ENCODE results near the gene HLA-C.
"Not testable (repeated sequence)": the region's sequence is repeated elsewhere in the genome, so short reads cannot be mapped to it uniquely, and the experiment has no call there.

HLA-C gene

DNA sequence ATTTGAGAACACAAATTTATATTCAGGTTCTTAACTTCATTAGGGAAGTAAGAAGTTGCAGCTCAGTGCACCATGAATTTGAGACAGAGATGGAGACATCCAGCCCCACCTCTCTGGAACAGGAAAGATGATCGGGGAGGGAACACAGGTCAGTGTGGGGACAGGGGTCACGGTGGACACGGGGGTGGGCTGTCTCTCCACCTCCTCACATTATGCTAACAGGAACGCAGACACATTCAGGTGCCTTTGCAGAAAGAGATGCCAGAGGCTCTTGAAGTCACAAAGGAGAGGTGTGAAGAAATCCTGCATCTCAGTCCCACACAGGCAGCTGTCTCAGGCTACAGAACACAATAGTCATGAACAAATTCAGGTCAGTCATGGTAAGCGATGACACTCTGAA lies 3.1 kb downstream of the HLA-C start:
- DNase-seq: no peak

DNA sequence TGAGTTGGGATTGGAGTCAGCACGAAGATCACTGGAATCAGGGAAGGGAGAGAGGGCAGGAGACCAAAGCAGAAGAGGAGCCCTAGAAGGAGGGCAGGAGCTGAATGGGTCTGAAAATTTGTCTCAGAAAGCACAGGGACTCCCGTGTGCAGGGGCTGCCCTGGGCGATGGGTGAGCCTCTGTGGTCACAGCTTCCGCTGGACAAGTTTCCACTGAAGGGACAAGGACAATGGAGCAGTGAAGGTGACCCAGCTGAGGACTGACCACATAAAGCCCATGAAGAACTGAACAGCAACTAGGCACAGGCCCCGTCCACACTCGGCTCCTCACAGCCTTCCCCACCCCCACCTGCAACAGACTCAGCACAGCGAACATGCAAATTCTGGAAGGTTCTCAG lies 3.5 kb downstream of the HLA-C start:
- DNase-seq: no peak

DNA sequence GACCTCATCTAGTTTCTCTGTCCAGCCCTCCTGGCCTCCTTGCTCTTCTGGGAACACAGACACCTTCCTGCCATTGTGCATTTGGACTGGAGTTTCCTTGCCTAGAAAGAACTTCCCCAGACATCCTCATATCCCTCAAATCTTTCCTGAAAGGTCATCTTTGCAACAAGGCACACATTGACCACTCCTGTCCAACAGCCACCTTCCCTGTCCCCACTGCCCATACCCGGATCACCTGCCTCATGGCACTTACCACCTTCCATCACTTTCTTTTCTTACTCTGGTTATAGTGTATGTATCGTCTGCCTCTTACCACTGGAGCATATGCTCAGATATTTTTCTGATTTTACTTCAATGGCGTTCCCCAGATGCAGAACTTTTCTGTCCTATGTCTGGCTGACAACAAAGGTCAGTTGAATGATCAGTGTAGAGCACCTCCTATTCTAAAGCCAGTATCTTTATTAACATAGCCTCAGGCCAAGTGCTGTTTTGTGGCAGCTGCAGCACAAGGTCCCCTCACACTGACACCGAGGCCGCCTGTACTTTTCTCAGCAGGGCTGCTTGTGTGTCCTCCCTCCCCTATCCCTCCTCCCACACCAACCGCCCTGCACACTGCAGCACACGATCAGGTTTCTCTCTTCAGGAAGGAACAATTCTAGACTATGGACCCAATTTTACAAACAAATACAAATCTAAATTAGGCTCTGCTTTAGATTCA lies 4.1 kb downstream of the HLA-C start:
- peak; percentile 90 for DNase-seq

DNA sequence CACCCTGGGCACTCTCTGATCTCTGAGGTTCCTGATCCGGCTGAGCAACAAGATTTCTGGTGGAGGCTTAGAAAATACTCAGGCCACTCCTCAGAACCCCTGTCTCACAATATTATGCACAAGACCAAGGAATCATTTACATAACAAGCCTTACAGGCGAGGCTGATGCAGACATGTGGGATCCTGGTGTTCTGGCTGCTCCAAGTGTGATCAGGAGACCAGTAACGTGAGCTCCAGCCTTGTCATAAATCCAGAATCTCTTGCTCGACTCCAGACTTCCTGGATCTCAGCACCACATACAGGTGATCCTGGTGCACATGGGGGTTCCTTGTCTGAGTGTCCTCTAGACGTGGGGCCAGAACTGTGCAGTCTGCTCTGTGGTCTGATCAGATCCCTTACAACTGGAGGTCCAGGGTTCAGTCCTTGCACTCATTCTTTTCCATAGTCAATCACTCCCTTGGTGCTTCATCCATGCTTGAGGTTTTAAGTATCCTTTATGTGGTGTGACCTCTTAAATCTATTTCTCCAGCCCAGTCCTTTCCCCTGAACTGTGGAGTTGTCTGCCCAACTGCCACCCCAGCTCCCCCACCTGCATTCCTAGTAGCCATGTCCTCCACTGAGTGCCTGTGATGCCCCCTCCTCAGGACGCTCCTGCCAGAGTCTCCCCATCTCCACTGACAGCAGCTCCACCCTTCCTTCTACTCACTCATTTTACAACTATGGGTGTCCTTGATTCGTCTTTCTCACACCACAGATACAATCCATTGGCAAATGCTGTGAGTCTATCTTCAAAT lies 5.1 kb downstream of the HLA-C start:
- DNase-seq: no peak

DNA sequence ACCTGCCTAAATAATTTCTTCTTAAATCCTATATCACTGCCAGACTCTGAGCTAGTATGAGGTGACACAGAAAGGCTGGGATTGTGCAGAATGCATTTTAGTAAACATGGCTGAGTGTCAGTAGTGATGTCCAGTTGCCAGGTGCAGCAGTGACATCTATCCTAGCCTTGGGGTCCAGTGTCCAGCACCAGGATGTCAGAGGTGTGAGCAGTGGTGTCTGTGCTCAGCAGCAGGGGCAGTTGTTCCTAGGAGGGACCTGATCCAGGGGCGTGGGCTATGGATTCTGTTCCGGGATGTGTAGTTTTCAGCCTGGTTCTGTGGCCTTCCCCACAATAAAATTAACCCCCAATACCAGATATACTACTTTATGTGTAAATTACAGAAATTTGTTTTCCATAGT lies 6.0 kb downstream of the HLA-C start:
- DNase-seq: no peak

DNA sequence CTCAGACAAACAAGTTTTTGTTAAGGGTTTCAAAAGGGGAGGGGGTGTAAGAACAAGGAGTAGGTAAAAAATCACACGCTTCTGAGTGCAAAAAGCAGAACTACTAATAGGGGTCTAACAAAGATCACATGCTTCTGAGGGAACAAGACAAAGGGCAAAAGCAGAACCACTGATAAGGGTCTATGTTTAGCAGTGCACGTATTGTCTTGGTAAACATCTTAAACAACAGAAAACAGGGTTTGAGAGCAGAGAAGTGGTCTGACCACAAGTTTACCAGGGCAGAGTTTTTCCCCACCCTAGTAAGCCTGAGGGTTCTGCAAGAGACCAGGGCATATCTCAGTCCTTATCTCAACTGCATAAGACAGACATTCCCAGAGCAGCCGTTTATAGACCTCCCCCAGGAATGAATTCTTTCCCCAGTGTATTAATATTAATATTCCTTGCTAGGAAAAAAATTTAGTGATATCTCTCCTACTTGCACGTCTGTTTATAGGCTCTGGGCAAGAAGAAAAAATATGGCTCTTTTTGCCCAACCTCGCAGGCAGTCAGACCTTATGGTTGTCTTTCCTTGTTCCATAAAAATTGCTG lies 8.5 kb downstream of the HLA-C start:
- DNase-seq: not testable (repeated sequence)

DNA sequence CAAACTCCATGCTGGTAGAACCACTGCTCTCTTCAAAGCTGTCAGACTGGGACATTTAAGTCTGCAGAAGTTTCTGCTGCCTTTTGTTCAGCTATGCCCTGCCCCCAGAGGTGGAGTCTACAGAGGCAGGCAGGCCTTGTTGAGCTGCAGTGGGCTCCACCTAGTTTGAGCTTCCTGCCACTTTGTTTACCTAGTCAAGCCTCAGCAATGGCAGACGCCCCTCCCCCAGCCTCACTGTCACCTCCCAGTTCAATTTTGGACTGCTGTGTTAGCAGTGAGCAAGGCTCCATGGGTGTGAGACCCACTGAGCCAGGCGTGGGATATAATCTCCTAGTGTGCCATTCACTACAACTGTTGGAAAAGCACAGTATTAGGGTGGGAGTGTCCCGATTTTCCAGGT lies 11.9 kb downstream of the HLA-C start:
- DNase-seq: not testable (repeated sequence)

DNA sequence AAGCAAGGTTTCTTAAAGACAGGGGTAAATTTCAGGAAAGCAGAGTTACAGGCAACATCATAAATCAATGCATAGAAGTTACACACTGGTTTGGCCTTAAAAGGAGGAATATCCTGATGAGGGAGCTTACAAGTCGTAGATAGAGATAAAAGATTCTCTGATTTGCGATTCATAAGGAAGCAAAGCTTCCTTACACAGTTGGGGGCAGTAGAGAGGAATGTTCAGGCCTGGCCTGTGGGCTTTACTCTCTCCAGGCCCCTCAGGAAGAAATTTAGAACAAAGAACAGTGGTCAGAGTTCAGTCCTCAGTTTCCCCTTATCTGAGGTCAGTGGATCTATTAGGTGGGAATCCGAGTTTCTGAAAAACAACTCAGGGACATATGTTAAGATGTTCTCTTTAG lies 19.3 kb downstream of the HLA-C start:
- DNase-seq: no peak

DNA sequence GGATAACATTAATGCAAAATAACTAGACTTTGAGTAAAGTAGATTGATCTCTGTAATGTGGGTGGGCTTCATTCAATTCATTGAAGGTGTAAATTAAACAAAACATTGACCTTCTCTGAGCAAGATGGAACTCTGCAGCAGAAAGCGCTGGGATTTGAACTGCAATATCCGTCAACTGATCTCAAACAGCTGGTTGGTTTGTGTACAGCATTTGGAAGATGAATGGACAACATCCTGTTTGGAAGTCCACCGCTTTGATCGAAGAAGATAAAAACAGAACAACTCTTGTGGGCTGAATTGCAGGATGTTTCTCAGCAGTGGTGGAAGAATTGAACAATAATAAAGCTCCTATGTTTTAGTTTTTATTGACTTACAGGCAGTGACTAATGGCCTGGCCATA lies 20.6 kb downstream of the HLA-C start:
- no peak for DNase-seq

DNA sequence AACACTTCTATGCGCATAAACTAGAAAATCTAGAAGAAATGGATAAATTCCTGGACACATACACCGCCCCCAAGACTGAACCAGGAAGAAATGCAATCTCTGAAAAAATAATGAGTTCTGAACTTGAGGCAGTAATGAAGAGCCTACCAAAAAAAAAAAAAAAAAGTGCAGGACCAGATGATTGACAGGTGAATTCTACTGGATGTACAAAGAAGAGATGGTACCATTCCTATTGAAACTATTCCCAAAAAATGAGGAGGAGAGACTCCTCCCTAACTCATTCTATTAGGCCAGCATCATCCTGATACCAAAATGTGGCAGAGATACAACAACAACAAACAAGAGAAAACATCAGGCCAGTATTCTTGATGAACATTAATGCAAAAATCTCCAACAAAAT lies 22.7 kb downstream of the HLA-C start:
- no peak for DNase-seq

DNA sequence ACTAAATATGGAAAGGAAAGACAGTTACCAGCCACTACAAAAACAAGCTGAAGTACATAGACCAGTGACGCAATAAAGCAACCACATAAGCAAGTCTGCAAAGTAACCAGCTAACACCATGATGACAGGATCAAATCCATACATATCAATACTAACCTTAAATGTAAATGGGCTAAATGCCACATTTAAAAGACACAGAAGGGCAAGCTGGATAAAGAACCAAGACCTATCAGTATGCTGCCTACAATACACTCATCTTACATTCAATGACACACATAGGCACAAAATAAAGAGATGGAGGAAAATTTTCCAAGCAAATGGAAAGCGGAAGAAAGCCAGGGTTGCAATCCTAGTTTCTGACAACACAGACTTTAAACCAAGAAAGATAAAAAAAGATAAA lies 24.1 kb downstream of the HLA-C start:
- no peak for DNase-seq

DNA sequence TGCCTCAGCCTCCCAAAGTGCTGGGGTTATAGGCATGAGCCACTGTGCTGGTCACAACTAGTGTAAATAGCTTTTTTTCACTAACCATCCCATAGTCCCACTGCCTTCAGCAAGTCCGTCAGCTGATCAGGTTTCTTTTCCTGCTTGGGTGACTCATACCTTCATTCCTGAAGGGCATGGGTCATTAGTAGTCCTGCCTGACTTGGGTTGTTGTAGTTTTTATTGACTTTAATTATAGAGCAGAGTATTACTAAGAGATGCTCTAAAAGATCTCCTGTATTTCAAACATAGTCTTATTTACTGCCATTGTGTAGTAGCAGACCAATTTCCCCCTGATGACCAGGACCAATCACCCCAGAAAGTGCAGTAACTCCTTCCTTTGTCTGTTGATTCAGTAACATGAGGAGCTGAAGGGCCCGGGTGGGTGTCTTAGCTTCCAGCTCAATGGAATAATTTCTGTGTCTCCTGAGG lies 25.8 kb downstream of the HLA-C start:
- no peak for DNase-seq

DNA sequence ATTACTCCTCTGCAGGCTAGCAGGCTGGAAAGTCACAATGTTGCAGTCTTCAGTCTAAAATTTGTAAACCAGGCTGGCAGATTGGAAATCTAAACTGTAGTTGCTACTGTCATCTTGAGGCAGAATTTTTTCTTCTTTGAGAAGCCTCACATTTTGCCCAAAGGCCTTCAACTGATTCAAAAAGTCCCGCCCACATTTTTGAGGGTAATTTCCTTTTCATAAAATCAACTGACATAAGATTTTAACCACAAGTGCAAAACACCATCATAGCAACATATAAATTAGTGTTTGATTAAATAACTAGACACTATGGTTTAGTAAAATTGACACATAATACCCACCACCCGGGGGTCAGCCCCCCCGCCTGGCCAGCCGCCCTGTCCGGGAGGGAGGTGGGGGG lies 28.4 kb downstream of the HLA-C start:
- DNase-seq: no peak

DNA sequence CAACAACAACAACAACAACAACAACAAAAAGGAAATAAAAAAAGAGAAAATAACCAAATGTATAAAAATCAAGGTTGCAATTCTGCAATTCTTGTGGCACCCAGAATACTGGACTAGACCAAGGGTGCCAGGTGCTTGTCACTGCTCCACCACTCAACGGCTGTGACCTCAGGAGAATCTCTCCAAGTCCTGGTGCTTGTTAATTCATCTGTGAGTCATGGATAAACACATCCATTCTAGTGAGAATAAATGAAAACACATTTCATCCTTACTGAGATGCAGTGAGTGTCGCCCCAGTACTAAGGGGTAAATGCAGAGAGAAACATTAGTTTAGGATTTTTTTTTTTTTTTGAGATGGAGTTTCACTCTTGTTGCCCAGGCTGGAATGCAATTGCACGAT lies 32.0 kb downstream of the HLA-C start:
- no peak for DNase-seq

DNA sequence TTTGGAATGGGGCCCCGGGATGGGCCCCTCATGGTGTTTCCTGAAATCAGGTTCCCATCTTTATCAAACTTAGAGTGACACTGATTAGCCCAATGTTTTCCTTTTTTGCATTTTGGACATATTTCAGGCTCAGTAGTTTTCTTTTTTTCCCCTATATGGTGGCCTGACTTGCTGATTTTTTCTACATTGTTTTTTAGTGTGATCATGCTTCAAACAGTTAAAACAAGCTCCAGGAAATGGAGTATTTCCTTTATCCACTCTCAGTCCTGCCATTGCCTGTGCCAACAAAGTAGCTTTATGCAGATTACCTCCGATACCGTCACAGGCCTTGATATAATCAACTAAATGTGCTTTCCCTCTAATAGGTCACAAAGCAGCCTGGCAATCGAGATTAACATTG lies 37.8 kb downstream of the HLA-C start:
- not testable (repeated sequence) for DNase-seq

DNA sequence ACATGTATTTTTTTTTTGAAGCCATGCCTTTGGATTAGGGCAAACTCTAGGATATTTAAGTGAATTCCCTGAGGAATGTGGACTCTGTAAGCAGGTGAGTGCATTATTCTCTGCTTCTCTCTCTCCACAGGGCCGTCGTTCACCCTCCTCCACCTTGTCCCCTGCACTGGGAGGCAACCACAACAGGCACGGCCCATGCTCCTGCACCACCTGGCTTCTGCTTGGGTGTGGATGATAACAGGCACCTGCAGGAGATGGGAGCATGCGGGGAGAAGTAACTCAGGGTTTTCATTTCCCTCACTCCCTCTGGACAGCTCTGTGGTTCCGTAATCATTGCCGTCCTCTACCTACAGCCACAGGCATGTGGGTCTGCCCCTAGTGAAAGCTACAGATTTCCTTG lies 43.4 kb downstream of the HLA-C start:
- no peak for DNase-seq

DNA sequence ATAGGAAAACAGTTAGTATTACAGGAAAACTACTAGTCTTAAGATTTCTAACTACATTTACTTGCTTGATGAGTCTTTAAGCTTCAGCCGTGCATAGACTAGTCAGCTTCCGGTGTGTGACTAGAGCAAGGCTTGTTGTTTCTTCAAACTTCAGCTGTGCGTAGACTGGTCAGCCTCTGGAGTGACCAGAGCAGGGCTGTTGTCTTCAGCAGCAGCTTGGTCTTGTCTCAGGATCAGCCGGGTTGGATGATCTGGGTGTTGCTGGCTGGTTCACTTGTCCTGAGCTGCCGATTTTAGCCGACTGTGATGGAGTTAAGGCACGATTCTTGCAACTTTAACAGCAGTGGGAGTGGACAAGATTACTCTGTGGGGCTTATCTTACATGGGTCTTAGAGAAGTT lies 44.7 kb downstream of the HLA-C start:
- DNase-seq: no peak

DNA sequence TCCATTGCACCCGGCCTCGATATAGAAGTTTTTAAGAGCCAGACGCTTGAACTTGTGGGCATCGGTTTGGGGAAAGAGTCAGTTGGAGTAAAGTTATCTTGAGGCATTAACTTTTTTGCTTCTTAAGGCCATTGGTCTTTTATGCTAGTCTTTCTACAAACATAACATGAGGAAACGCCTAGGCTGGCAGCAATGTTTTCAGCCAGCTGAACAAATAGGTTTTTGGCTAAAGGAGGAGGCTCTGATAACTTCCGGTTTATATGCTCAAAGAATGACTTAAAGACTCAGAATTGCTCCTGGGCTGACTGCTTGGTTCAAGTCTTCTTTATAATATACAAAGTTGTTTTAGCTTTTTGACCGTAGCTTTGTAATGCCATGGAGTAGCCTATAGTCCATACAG lies 46.2 kb downstream of the HLA-C start:
- DNase-seq: no peak

DNA sequence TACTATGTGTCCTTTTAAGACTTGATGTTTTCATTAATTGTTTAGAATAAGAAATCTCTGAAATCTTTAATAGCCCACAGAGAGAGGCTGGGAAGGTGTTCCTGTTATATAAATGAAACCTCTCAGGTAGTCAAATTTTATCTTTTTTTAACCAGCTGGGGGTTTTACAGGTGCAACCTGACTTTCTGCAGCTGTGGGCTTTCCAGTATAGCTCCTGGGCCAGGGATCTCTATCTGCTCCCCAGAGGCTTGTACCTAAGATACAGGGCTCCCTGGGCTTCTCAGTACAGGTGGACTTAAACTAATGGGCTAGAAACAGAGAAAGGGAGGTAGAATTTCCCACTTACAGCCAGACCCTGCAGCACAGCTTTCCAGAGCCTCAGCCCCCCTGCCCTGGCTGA lies 49.4 kb downstream of the HLA-C start:
- no peak for DNase-seq

Measured in NCI-H526 treated with DMSO at 0.1 percent for 48 hours (cell line).